SK-N-SH treated with all-trans-retinoic acid at 6 μM for 48 hours (cell line): ENCODE data around the gene BTG4.

Experiments
- ATAC-seq: fragments of 200-7000 bp; cut with Tn5 transposase; 3 replicates; pipeline ENCODE4 v1.9.1; 2020; ENCODE audit warnings: mild to moderate bottlenecking, moderate library complexity
- ARNTL ChIP-seq: fragments of 450-650 bp; formaldehyde crosslinking; IDR thresholded peaks from 2 replicates; pipeline ENCODE4 v1.5.0; 2020; ENCODE audit warnings: low read depth, mild to moderate bottlenecking, moderate library complexity, borderline replicate concordance
- BACH2 ChIP-seq: fragments of 250-450 bp; sonication (Bioruptor Pico); IDR thresholded peaks from 2 replicates; pipeline ENCODE4 v1.9.0; 2021; ENCODE audit warnings: mild to moderate bottlenecking, borderline replicate concordance
- CREB5 ChIP-seq: fragments of 250-450 bp; sonication (Bioruptor Pico); IDR thresholded peaks from 2 replicates; pipeline ENCODE4 v1.5.1; 2020; ENCODE audit warnings: low read depth, mild to moderate bottlenecking, moderate library complexity
- CSDC2 ChIP-seq: fragments of 250-450 bp; sonication (Bioruptor Pico); IDR thresholded peaks from 2 replicates; pipeline ENCODE4 v1.5.0; 2020; ENCODE audit warnings: mild to moderate bottlenecking, moderate library complexity
- ESRRG ChIP-seq: fragments of 250-450 bp; sonication (Bioruptor Pico); IDR thresholded peaks from 2 replicates; pipeline ENCODE4 v1.6.1; 2021; ENCODE audit warnings: mild to moderate bottlenecking
- GLIS3 ChIP-seq: fragments of 250-450 bp; sonication (Bioruptor Pico); IDR thresholded peaks from 2 replicates; pipeline ENCODE4 v1.5.0; 2020; ENCODE audit warnings: mild to moderate bottlenecking, moderate library complexity
- ISL1 ChIP-seq: fragments of 250-450 bp; sonication (Bioruptor Pico); IDR thresholded peaks from 2 replicates; pipeline ENCODE4 v2.1.2; 2022; ENCODE audit warnings: mild to moderate bottlenecking, moderate library complexity
- OSR1 ChIP-seq: fragments of 250-450 bp; sonication (Bioruptor Pico); IDR thresholded peaks from 2 replicates; pipeline ENCODE4 v1.8.0; 2022; ENCODE audit warnings: moderate library complexity, mild to moderate bottlenecking, inconsistent platforms
- PATZ1 ChIP-seq: fragments of 250-450 bp; sonication (Bioruptor Pico); IDR thresholded peaks from 2 replicates; pipeline ENCODE4 v1.8.0; 2020; ENCODE audit warnings: mild to moderate bottlenecking, moderate library complexity, borderline replicate concordance
- POU6F1 ChIP-seq: fragments of 250-450 bp; sonication (Bioruptor Pico); IDR thresholded peaks from 2 replicates; pipeline ENCODE4 v1.8.0; 2021; ENCODE audit warnings: low read depth, mild to moderate bottlenecking, moderate library complexity, borderline replicate concordance
- PPARA ChIP-seq: fragments of 250-450 bp; sonication (Bioruptor Pico); IDR thresholded peaks from 2 replicates; pipeline ENCODE4 v1.5.0; 2020; ENCODE audit warnings: mild to moderate bottlenecking, borderline replicate concordance
- RARB ChIP-seq: fragments of 250-450 bp; sonication (Bioruptor Pico); IDR thresholded peaks from 2 replicates; pipeline ENCODE4 v1.8.0; 2021; ENCODE audit warnings: mild to moderate bottlenecking, moderate library complexity
- SNAI2 ChIP-seq: fragments of 250-450 bp; sonication (Bioruptor Pico); IDR thresholded peaks from 2 replicates; pipeline ENCODE4 v1.5.0; 2020; ENCODE audit warnings: mild to moderate bottlenecking, moderate library complexity
- TCF4 ChIP-seq: fragments of 250-450 bp; sonication (Bioruptor Pico); IDR thresholded peaks from 2 replicates; pipeline ENCODE4 v1.8.0; 2021; ENCODE audit warnings: mild to moderate bottlenecking, moderate library complexity, borderline replicate concordance
- TOX ChIP-seq: fragments of 250-450 bp; sonication (Bioruptor Pico); IDR thresholded peaks from 2 replicates; pipeline ENCODE4 v1.8.0; 2021; ENCODE audit warnings: mild to moderate bottlenecking, moderate library complexity, borderline replicate concordance
- TSHZ2 ChIP-seq: fragments of 250-450 bp; sonication (Bioruptor Pico); IDR thresholded peaks from 2 replicates; pipeline ENCODE4 v1.5.0; 2020; ENCODE audit warnings: mild to moderate bottlenecking, moderate library complexity
- ZC3H10 ChIP-seq: fragments of 250-450 bp; sonication (Bioruptor Pico); IDR thresholded peaks from 2 replicates; pipeline ENCODE4 v1.5.1; 2021; ENCODE audit warnings: mild to moderate bottlenecking, moderate library complexity
- ZFP3 ChIP-seq: fragments of 250-450 bp; sonication (Bioruptor Pico); IDR thresholded peaks from 2 replicates; pipeline ENCODE4 v1.5.0; 2020; ENCODE audit warnings: mild to moderate bottlenecking, moderate library complexity
- ZFP30 ChIP-seq: fragments of 450-650 bp; formaldehyde crosslinking; IDR thresholded peaks from 2 replicates; pipeline ENCODE4 v1.5.0; 2022; ENCODE audit warnings: mild to moderate bottlenecking, moderate library complexity
- ZNF565 ChIP-seq: fragments of 450-650 bp; formaldehyde crosslinking; conservative IDR thresholded peaks from 2 replicates; pipeline ENCODE4 v1.5.0; 2020; ENCODE audit warnings: low read depth, mild to moderate bottlenecking, moderate library complexity
- ZNF70 ChIP-seq: fragments of 450-650 bp; formaldehyde crosslinking; IDR thresholded peaks from 2 replicates; pipeline ENCODE4 v1.5.0; 2020; ENCODE audit warnings: mild to moderate bottlenecking, moderate library complexity
- ZNF8 ChIP-seq: fragments of 450-650 bp; formaldehyde crosslinking; IDR thresholded peaks from 2 replicates; pipeline ENCODE4 v1.5.0; 2020; ENCODE audit warnings: mild to moderate bottlenecking, moderate library complexity

The BTG4 gene

GRCh38 chr11:111477898-111478297 lies 34.3 kb downstream of the BTG4 start:
- ATAC-seq: no peak
- TF ChIP-seq ZNF70 (CRISPR knock-in tag): no peak
- TF ChIP-seq TOX (CRISPR knock-in tag): no peak
- TF ChIP-seq SNAI2 (CRISPR knock-in tag): no peak
- no peak for TF ChIP-seq ZNF565
- TF ChIP-seq PPARA (CRISPR knock-in tag): no peak
- no peak for TF ChIP-seq GLIS3 (CRISPR knock-in tag)
- no peak for TF ChIP-seq POU6F1 (CRISPR knock-in tag)
- no peak for TF ChIP-seq OSR1 (CRISPR knock-in tag)
- no peak for TF ChIP-seq CREB5 (CRISPR knock-in tag)
- TF ChIP-seq ISL1: no peak
- no peak for TF ChIP-seq ESRRG (CRISPR knock-in tag)
- no peak for TF ChIP-seq CSDC2 (CRISPR knock-in tag)

GRCh38 chr11:111476956-111477355 lies 35.2 kb downstream of the BTG4 start:
- TF ChIP-seq ARNTL (CRISPR knock-in tag) (no peak), CREB5 (CRISPR knock-in tag) (no peak), TCF4 (CRISPR knock-in tag) (no peak), PPARA (CRISPR knock-in tag) (no peak), ZFP30 (CRISPR knock-in tag) (no peak), TSHZ2 (CRISPR knock-in tag) (no peak), BACH2 (CRISPR knock-in tag) (no peak)

GRCh38 chr11:111476366-111476765 lies 35.8 kb downstream of the BTG4 start:
- TF ChIP-seq SNAI2 (CRISPR knock-in tag) (no peak), CSDC2 (CRISPR knock-in tag) (no peak), ZFP3 (CRISPR knock-in tag) (no peak), ISL1 (no peak), OSR1 (CRISPR knock-in tag) (no peak), ZFP30 (CRISPR knock-in tag) (no peak), CREB5 (CRISPR knock-in tag) (no peak), ZNF565 (no peak), ZNF8 (CRISPR knock-in tag) (no peak)
- TF ChIP-seq, all 23 proteins: peak for 0
- ATAC-seq: peak; percentile 69

More at GRCh38 chr11:111476956-111477355, 35.2 kb downstream of the BTG4 start:
- peak; percentile 89 for ATAC-seq

- TF ChIP-seq CREB5 (CRISPR knock-in tag) (no peak), OSR1 (CRISPR knock-in tag) (no peak), PPARA (CRISPR knock-in tag) (no peak), TCF4 (CRISPR knock-in tag) (no peak), RARB (CRISPR knock-in tag) (no peak), ESRRG (CRISPR knock-in tag) (no peak), ZNF70 (CRISPR knock-in tag) (no peak), ISL1 (no peak), PATZ1 (CRISPR knock-in tag) (no peak), ZFP30 (CRISPR knock-in tag) (no peak), SNAI2 (CRISPR knock-in tag) (no peak), CSDC2 (CRISPR knock-in tag) (no peak), ZNF8 (CRISPR knock-in tag) (no peak), ZC3H10 (CRISPR knock-in tag) (no peak), ZNF565 (no peak), GLIS3 (CRISPR knock-in tag) (no peak)
- ATAC-seq: no peak
These were observed 37.8 kb downstream of the BTG4 start for GRCh38 chr11:111474432-111474831.
